Liver (tissue), 9 donors: ENCODE data around the gene KRTAP22-2. TPM values are rescaled to one million over a fixed set of nuclear protein-coding genes. Genes with fewer than 3 reads are reported as not detected.

Source experiments
- DNase-seq: peaks from one replicate; pipeline ENCODE4 v3.0.0-alpha.2; 2017; ENCODE audit warnings: low spot score
- H3K27ac ChIP-seq, 2 donors: one replicate each; pipeline ENCODE4 v1.7.0; 2013; ENCODE audit warnings: inconsistent platforms in 2 of 2, low read length in 2 of 2, control low read depth in 1 of 2, low read depth in 1 of 2, mild to moderate bottlenecking in 1 of 2
- H3K27me3 ChIP-seq, 4 donors: one replicate each; pipeline versions ENCODE4 v1.6.1 to v1.7.0; 2013; ENCODE audit warnings: low read length in 3 of 4, inconsistent platforms in 1 of 4, mild to moderate bottlenecking in 1 of 4, moderate library complexity in 1 of 4; ENCODE audit not compliant: control insufficient read depth in 4 of 4, insufficient read depth in 4 of 4
- H3K36me3 ChIP-seq, 4 donors: one replicate each; pipeline versions ENCODE4 v1.6.1 to v1.7.0; 2013; ENCODE audit warnings: low read length in 3 of 4, mild to moderate bottlenecking in 3 of 4, low read depth in 1 of 4, moderate library complexity in 1 of 4; ENCODE audit not compliant: control insufficient read depth in 4 of 4, insufficient read depth in 3 of 4
- H3K4me1 ChIP-seq, 4 donors: one replicate each; pipeline versions ENCODE4 v1.6.1 to v1.7.0; 2013; ENCODE audit warnings: low read length in 3 of 4, mild to moderate bottlenecking in 3 of 4, moderate library complexity in 1 of 4; ENCODE audit not compliant: control insufficient read depth in 4 of 4, insufficient read depth in 4 of 4
- H3K4me3 ChIP-seq, 3 donors: one replicate each; pipeline versions ENCODE4 v1.6.1 to v1.7.0; 2013; ENCODE audit warnings: low read length in 3 of 3, control low read depth in 1 of 3, low read depth in 1 of 3, mild to moderate bottlenecking in 1 of 3
- H3K9ac ChIP-seq, 2 donors: one replicate each; pipeline ENCODE4 v1.7.0; 2013; ENCODE audit warnings: low read length in 2 of 2, mild to moderate bottlenecking in 2 of 2, moderate library complexity in 2 of 2, control low read depth in 1 of 2, low read depth in 1 of 2
- H3K9me3 ChIP-seq, 4 donors: one replicate each; pipeline versions ENCODE4 v1.6.1 to v1.7.0; 2013; ENCODE audit warnings: low read length in 3 of 4; ENCODE audit not compliant: control insufficient read depth in 4 of 4
- ATF3 ChIP-seq: IDR thresholded peaks from 2 replicates; pipeline ENCODE4 v1.6.1; 2016; ENCODE audit warnings: antibody characterized with exemption
- CTCF ChIP-seq: fragments of 150-350 bp; IDR thresholded peaks from 2 replicates; pipeline ENCODE4 v1.5.1; 2017; ENCODE audit warnings: improper control_type of control experiment, low read depth, low read length; ENCODE audit not compliant: missing input control
- EGR1 ChIP-seq, 2 donors: IDR thresholded peaks; 2 replicates each; pipeline ENCODE4 v1.6.1; 2016 to 2018; ENCODE audit warnings: antibody characterized with exemption in 2 of 2, low read depth in 2 of 2
- FOXA1 ChIP-seq: IDR thresholded peaks from 2 replicates; pipeline ENCODE4 v1.6.1; 2016; ENCODE audit warnings: antibody characterized with exemption
- FOXA2 ChIP-seq: IDR thresholded peaks from 2 replicates; pipeline ENCODE4 v1.6.1; 2016; ENCODE audit warnings: antibody characterized with exemption
- GABPA ChIP-seq, 2 donors: IDR thresholded peaks in 1 of 2; conservative IDR thresholded peaks in 1 of 2; 2 replicates each; pipeline ENCODE4 v1.6.1; 2016; ENCODE audit warnings: antibody characterized with exemption in 2 of 2, mild to moderate bottlenecking in 1 of 2, moderate library complexity in 1 of 2
- HNF4A ChIP-seq, 2 donors: conservative IDR thresholded peaks; 2 replicates each; pipeline ENCODE4 v1.6.1; 2016; ENCODE audit warnings: antibody characterized with exemption in 2 of 2, mild to moderate bottlenecking in 2 of 2
- HNF4G ChIP-seq: IDR thresholded peaks from 2 replicates; pipeline ENCODE4 v1.6.1; 2016; ENCODE audit warnings: antibody characterized with exemption
- JUND ChIP-seq, 2 donors: IDR thresholded peaks; 2 replicates each; pipeline ENCODE4 v1.6.1; 2016; ENCODE audit warnings: antibody characterized with exemption in 2 of 2
- MAX ChIP-seq: IDR thresholded peaks from 2 replicates; pipeline ENCODE4 v1.6.1; 2016; ENCODE audit warnings: antibody characterized with exemption
- NR2F2 ChIP-seq: IDR thresholded peaks from 2 replicates; pipeline ENCODE4 v1.6.1; 2016; ENCODE audit warnings: antibody characterized with exemption
- RAD21 ChIP-seq, 2 donors: IDR thresholded peaks; 2 replicates each; pipeline ENCODE4 v1.6.1; 2016; ENCODE audit warnings: antibody characterized with exemption in 2 of 2, mild to moderate bottlenecking in 2 of 2
- REST ChIP-seq: IDR thresholded peaks from 2 replicates; pipeline ENCODE4 v1.6.1; 2016; ENCODE audit warnings: antibody characterized with exemption, mild to moderate bottlenecking
- RXRA ChIP-seq, 2 donors: IDR thresholded peaks; 2 replicates each; pipeline ENCODE4 v1.6.1; 2017 to 2018; ENCODE audit warnings: antibody characterized with exemption in 2 of 2, mild to moderate bottlenecking in 1 of 2
- SP1 ChIP-seq: IDR thresholded peaks from 2 replicates; pipeline ENCODE4 v1.6.1; 2018; ENCODE audit warnings: antibody characterized with exemption, mild to moderate bottlenecking
- TAF1 ChIP-seq: conservative IDR thresholded peaks from 2 replicates; pipeline ENCODE4 v1.6.1; 2016; ENCODE audit warnings: antibody characterized with exemption, mild to moderate bottlenecking
- YY1 ChIP-seq: IDR thresholded peaks from 2 replicates; pipeline ENCODE4 v1.6.1; 2016; ENCODE audit warnings: antibody characterized with exemption, mild to moderate bottlenecking
- ZBTB33 ChIP-seq: IDR thresholded peaks from 2 replicates; pipeline ENCODE4 v1.6.1; 2016; ENCODE audit warnings: antibody characterized with exemption
- WGBS: extraction: QIAGEN DNeasy Blood & Tissue Kit; methylation state at CpG from one replicate; pipeline ENCODE4 v1.1.7; 2013; 5-methylcytosine and 5-hydroxymethylcytosine counted together
- polyA plus RNA-seq, 2 donors: library from polyadenylated mRNA; stranded (reverse) in 1 of 2; unstranded in 1 of 2; fragments of 200-250 nt in 1 of 2; fragments of >200 nt in 1 of 2; fragmentation: Nextera tagmentation in 1 of 2; extraction: Ambion mirVana in 1 of 2; gene quantifications; one replicate each; pipeline versions ENCODE4 v1.2.1 to v1.2.3, GENCODE V29; 2013 to 2015
- total RNA-seq, 2 donors: library from RNA; depleted of rRNA; stranded (reverse); fragments of >200 nt; gene quantifications; one replicate each; pipeline ENCODE4 v1.2.3, GENCODE V29; 2014
- donor health status: healthy.
- donor health status: healthy.
- donor health status: healthy.
- donor health status: healthy.
- donor health status: healthy.

The KRTAP22-2 gene
- total and polyA plus RNA-seq, 4 donors: not detected

- H3K9me3 ChIP-seq: no peaks in the 10 kb centered on the region
- no peaks in the 10 kb centered on the region for H3K4me1 ChIP-seq
- no peak for DNase-seq
- H3K27ac ChIP-seq: no peak overlapping the region
- peaks cover 0 to 5% (median 0%) of the 10 kb centered on the region in 4 donors for H3K27me3 ChIP-seq
- H3K4me3 ChIP-seq: no peak overlapping the region
- no peak for TF ChIP-seq HNF4G
- TF ChIP-seq HNF4A (conservative IDR thresholded peaks at IDR 0.05): no peak
- no peak for TF ChIP-seq RXRA (IDR thresholded peaks at IDR 0.05)
- no peak for TF ChIP-seq NR2F2
- TF ChIP-seq REST: no peak
- TF ChIP-seq CTCF: no peak
- TF ChIP-seq RAD21 (IDR thresholded peaks at IDR 0.05): no peak
- no peak for TF ChIP-seq FOXA1
- no peak for TF ChIP-seq GABPA (IDR thresholded peaks at IDR 0.05 in 1 of 2, conservative IDR thresholded peaks at IDR 0.05 in 1 of 2)
- no peak for TF ChIP-seq MAX
- no peak for TF ChIP-seq FOXA2
- TF ChIP-seq TAF1: no peak
- no peak for TF ChIP-seq JUND (IDR thresholded peaks at IDR 0.05)
- no peak for TF ChIP-seq YY1
- no peak for TF ChIP-seq EGR1 (IDR thresholded peaks at IDR 0.05; ENCODE audit: low read depth in 2 of 2)
- no peak for TF ChIP-seq ZBTB33
- TF ChIP-seq ATF3: no peak
- TF ChIP-seq SP1: no peak
- H3K36me3 ChIP-seq: no peaks in the 10 kb centered on the region
- WGBS: 64% methylated on average over 1 of the region's 1 CpG
- H3K9ac ChIP-seq: no peak overlapping the region
These were observed 7.3 kb downstream of the KRTAP22-2 start for GRCh38 chr21:30582870-30583269.
